Measurements from ENCODE around the gene DOCK4.

The DOCK4 gene

GRCh38 chr7:111730057-111730456 lies 476.1 kb downstream of the DOCK4 start:
- DNase-seq (ENCODE audit: low read depth): no peak
- no peak for TF ChIP-seq CTCF (IDR thresholded peaks at IDR 0.05; ENCODE audit: insufficient read depth, low read depth, low read length, missing control alignments)
- no peak overlapping the region for H3K4me3 ChIP-seq (ENCODE audit: low read depth, low read length)

GRCh38 chr7:111729483-111729882 lies 476.7 kb downstream of the DOCK4 start:
- no peak overlapping the region for H3K4me3 ChIP-seq (ENCODE audit: low read depth, low read length)
- DNase-seq (ENCODE audit: low read depth): no peak
- TF ChIP-seq CTCF (IDR thresholded peaks at IDR 0.05; ENCODE audit: insufficient read depth, low read depth, low read length, missing control alignments): no peak

- DNase-seq (ENCODE audit: low read depth): no peak
- H3K4me3 ChIP-seq (ENCODE audit: low read depth, low read length): no peak overlapping the region
- no peak for TF ChIP-seq CTCF (IDR thresholded peaks at IDR 0.05; ENCODE audit: insufficient read depth, low read depth, low read length, missing control alignments)
These were observed 477.6 kb downstream of the DOCK4 start for GRCh38 chr7:111728635-111728995.

GRCh38 chr7:111727905-111728634 lies 478.1 kb downstream of the DOCK4 start:
- no peak for DNase-seq (ENCODE audit: low read depth)

GRCh38 chr7:111718886-111719285 lies 487.3 kb downstream of the DOCK4 start:
- no peak overlapping the region for H3K4me3 ChIP-seq (ENCODE audit: low read depth, low read length)
- no peak for TF ChIP-seq CTCF (IDR thresholded peaks at IDR 0.05; ENCODE audit: insufficient read depth, low read depth, low read length, missing control alignments)
- DNase-seq (ENCODE audit: low read depth): no peak

More at GRCh38 chr7:111727905-111728634, 478.1 kb downstream of the DOCK4 start:
- no peak overlapping the region for H3K4me3 ChIP-seq (ENCODE audit: low read depth, low read length)
- no peak for TF ChIP-seq CTCF (IDR thresholded peaks at IDR 0.05; ENCODE audit: insufficient read depth, low read depth, low read length, missing control alignments)

GRCh38 chr7:111711426-111712065 lies 494.7 kb downstream of the DOCK4 start:
- no peak for DNase-seq (ENCODE audit: low read depth)
- H3K4me3 ChIP-seq (ENCODE audit: low read depth, low read length): no peak overlapping the region
- TF ChIP-seq CTCF (IDR thresholded peaks at IDR 0.05; ENCODE audit: insufficient read depth, low read depth, low read length, missing control alignments): no peak
